Keratinocyte (primary cell): ENCODE measurements around the gene PCNX1. TPM values are rescaled to one million over a fixed set of nuclear protein-coding genes. Genes with fewer than 3 reads are reported as not detected.

Experiments used
- DNase-seq: peaks from one replicate; pipeline ENCODE4 v3.0.0-alpha.2; 2011; ENCODE audit warnings: low read depth, missing footprints, low spot score
- FAIRE-seq: peaks from 2 replicates; lab custom pipeline; 2011; peaks lifted over from hg19 to GRCh38; lab: Jason Lieb, UNC
- H2AFZ ChIP-seq: 2 replicates; pipeline ENCODE4 v1.6.0; 2012; ENCODE audit warnings: low read length, control low read depth, inconsistent platforms; ENCODE audit not compliant: control insufficient read depth
- H3K27ac ChIP-seq: 2 replicates; pipeline ENCODE4 v1.5.1; 2011; ENCODE audit warnings: low read length; ENCODE audit not compliant: control insufficient read depth, insufficient read depth
- H3K27me3 ChIP-seq: 3 replicates; pipeline ENCODE4 v1.6.0; 2011; ENCODE audit warnings: low read length; ENCODE audit not compliant: control insufficient read depth, insufficient read depth; ENCODE audit errors: extremely low read depth
- H3K36me3 ChIP-seq, 2 experiments: 2 replicates in 1 of 2; 3 replicates in 1 of 2; pipeline ENCODE4 v1.5.1; 2011; ENCODE audit warnings: low read length in 2 of 2, mild to moderate bottlenecking in 1 of 2; ENCODE audit not compliant: control insufficient read depth in 2 of 2, insufficient read depth in 2 of 2; ENCODE audit errors: extremely low read depth in 1 of 2
- H3K4me1 ChIP-seq: 3 replicates; pipeline ENCODE4 v1.5.1; 2011; ENCODE audit warnings: low read length; ENCODE audit not compliant: control insufficient read depth, insufficient read depth; ENCODE audit errors: extremely low read depth
- H3K4me2 ChIP-seq: 3 replicates; pipeline ENCODE4 v1.6.0; 2011; ENCODE audit warnings: low read depth, low read length; ENCODE audit not compliant: control insufficient read depth, insufficient read depth; ENCODE audit errors: extremely low read depth
- H3K4me3 ChIP-seq, 3 experiments: fragments of 200-600 bp in 1 of 3; sonication (generic) in 1 of 3; 2 replicates in 2 of 3; 3 replicates in 1 of 3; pipeline ENCODE4 v1.5.1; 2011 to 2016; ENCODE audit warnings: low read length in 3 of 3, mild to moderate bottlenecking in 3 of 3, control low read depth in 2 of 3, inconsistent platforms in 1 of 3, low read depth in 1 of 3, mixed read lengths in 1 of 3, mixed run types in 1 of 3, moderate library complexity in 1 of 3; ENCODE audit not compliant: control insufficient read depth in 2 of 3, insufficient read depth in 2 of 3; ENCODE audit errors: extremely low read depth in 1 of 3
- H3K79me2 ChIP-seq: 2 replicates; pipeline ENCODE4 v1.6.0; 2012; ENCODE audit warnings: low read length; ENCODE audit not compliant: control insufficient read depth, insufficient read depth
- H3K9ac ChIP-seq: 3 replicates; pipeline ENCODE4 v1.6.0; 2011; ENCODE audit warnings: low read length; ENCODE audit not compliant: control insufficient read depth, insufficient read depth; ENCODE audit errors: extremely low read depth
- H3K9me1 ChIP-seq: 3 replicates; pipeline ENCODE4 v1.6.0; 2011; ENCODE audit warnings: low read length; ENCODE audit not compliant: control insufficient read depth, insufficient read depth; ENCODE audit errors: extremely low read depth
- H3K9me3 ChIP-seq: 2 replicates; pipeline ENCODE4 v1.5.1; 2012; ENCODE audit warnings: low read depth, low read length; ENCODE audit not compliant: control insufficient read depth
- H4K20me1 ChIP-seq: 3 replicates; pipeline ENCODE4 v1.6.0; 2011; ENCODE audit warnings: low read length; ENCODE audit not compliant: control insufficient read depth, insufficient read depth; ENCODE audit errors: extremely low read depth
- EZH2 ChIP-seq: IDR thresholded peaks from one replicate; pipeline ENCODE4 v1.6.1; 2012; ENCODE audit warnings: inconsistent platforms, mild to moderate bottlenecking, low read length, moderate library complexity
- dilution Hi-C: fragments of 300-500 bp; cut with MboI; formaldehyde crosslinking; loops from one replicate; pipeline ENCODE4 v1.7.0; 2020; ENCODE audit warnings: low sequenced_read_pairs; ENCODE audit not compliant: extremely low pct_ligation_motif_present
- polyA plus RNA-seq, 5 experiments: library from polyadenylated mRNA; depleted of rRNA in 3 of 5; stranded (reverse) in 3 of 5; stranded (forward) in 1 of 5; unstranded in 1 of 5; fragments of >200 nt; gene quantifications; 1 replicate in 1 of 5; 2 replicates in 3 of 5; 3 replicates in 1 of 5; pipeline versions ENCODE4 v1.2.1 to v1.2.3, GENCODE V29; 2011 to 2012; ENCODE audit warnings: missing spikeins in 2 of 5, low read depth in 1 of 5, low replicate concordance in 1 of 5
- TF ChIP-seq, protein P1 (sequence below), 3 experiments: IDR thresholded peaks in 1 of 3; conservative IDR thresholded peaks in 1 of 3; optimal IDR thresholded peaks in 1 of 3; 2 replicates in 2 of 3; 3 replicates in 1 of 3; pipeline versions ENCODE3 to v1.5.1; 2011; ENCODE audit warnings: low read length in 3 of 3, mild to moderate bottlenecking in 3 of 3, moderate library complexity in 2 of 3, control low read depth in 1 of 3, inconsistent platforms in 1 of 3; ENCODE audit not compliant: insufficient read depth in 2 of 3; ENCODE audit errors: extremely low read depth in 1 of 3

The PCNX1 gene
- polyA plus RNA-seq, 1 donor (not counting 4 experiments of a cell fraction or from before 2014, with no cell fraction given) = 39.8 TPM

DNA sequence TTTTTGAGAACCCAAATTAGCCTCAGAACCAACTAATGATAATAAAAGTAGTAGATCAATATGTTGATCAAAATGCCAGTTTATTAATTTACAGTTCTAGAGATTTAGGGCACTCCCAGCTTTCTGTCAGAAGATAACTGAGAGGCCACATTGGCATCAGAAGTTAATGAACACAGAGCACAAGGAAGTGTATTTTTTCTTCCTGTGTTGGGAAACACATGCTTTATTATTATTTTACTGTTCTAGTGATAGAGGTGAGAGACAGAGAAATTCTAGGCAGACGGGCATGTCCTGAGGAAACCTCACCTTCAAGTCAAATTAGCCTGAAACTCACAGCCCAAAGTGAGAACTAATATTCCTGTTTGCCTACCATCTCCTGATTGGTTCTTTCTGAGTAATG is 213.7 kb downstream of the PCNX1 start:
- Histone ChIP-seq H3K9me3 (no peaks in the 10 kb centered on the region), H3K79me2 (no peaks in the 10 kb centered on the region), H3K9me1 (no peaks in the 10 kb centered on the region), H3K27ac (no peak overlapping the region), H3K4me3 (no peak overlapping the region), H2AFZ (no peak overlapping the region), H3K4me2 (no peak overlapping the region), H3K4me1 (peaks cover 30% of the 10 kb centered on the region), H4K20me1 (no peaks in the 10 kb centered on the region), H3K36me3 (no peaks in the 10 kb centered on the region), H3K27me3 (no peaks in the 10 kb centered on the region), H3K9ac (no peak overlapping the region)
- DNase-seq (no peak), FAIRE-seq (no peak)
- no peak for TF ChIP-seq EZH2
- TF ChIP-seq, protein P1, sequence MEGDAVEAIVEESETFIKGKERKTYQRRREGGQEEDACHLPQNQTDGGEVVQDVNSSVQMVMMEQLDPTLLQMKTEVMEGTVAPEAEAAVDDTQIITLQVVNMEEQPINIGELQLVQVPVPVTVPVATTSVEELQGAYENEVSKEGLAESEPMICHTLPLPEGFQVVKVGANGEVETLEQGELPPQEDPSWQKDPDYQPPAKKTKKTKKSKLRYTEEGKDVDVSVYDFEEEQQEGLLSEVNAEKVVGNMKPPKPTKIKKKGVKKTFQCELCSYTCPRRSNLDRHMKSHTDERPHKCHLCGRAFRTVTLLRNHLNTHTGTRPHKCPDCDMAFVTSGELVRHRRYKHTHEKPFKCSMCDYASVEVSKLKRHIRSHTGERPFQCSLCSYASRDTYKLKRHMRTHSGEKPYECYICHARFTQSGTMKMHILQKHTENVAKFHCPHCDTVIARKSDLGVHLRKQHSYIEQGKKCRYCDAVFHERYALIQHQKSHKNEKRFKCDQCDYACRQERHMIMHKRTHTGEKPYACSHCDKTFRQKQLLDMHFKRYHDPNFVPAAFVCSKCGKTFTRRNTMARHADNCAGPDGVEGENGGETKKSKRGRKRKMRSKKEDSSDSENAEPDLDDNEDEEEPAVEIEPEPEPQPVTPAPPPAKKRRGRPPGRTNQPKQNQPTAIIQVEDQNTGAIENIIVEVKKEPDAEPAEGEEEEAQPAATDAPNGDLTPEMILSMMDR (optimal IDR thresholded peaks at IDR 0.05 in 1 of 3, IDR thresholded peaks at IDR 0.05 in 1 of 3, conservative IDR thresholded peaks at IDR 0.05 in 1 of 3; ENCODE audit: extremely low read depth in 1 of 3, insufficient read depth in 2 of 3, low read length in 3 of 3) = no peak
- dilution Hi-C loops = no loop called here

DNA sequence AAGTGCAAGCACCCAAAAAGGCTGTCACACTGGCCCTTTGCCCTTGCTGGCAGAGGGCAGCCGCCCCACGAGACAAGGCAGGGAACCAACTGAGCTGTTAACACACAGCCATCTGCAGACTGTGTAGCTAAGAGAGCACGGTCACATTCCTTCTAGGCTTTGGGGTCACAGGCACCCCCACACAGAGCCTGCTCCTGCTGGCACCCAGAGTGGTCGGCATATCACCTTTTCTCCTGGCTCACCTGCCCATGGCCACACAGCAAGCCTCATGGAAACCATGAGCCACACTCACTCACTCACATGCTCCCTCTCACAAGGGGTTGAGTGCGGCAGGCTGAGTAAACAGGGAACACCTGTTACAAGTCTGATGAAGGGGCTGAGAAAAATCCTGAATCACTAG is 214.5 kb downstream of the PCNX1 start:
- Histone ChIP-seq H3K4me1 (peaks cover 29% of the 10 kb centered on the region), H4K20me1 (no peaks in the 10 kb centered on the region), H3K36me3 (no peaks in the 10 kb centered on the region), H3K27me3 (no peaks in the 10 kb centered on the region), H3K9me3 (no peaks in the 10 kb centered on the region), H2AFZ (no peak overlapping the region), H3K9ac (no peak overlapping the region), H3K4me2 (no peak overlapping the region), H3K27ac (no peak overlapping the region), H3K9me1 (no peaks in the 10 kb centered on the region), H3K4me3 (no peak overlapping the region), H3K79me2 (no peaks in the 10 kb centered on the region)
- TF ChIP-seq, protein P1 (optimal IDR thresholded peaks at IDR 0.05 in 1 of 3, IDR thresholded peaks at IDR 0.05 in 1 of 3, conservative IDR thresholded peaks at IDR 0.05 in 1 of 3; ENCODE audit: extremely low read depth in 1 of 3, insufficient read depth in 2 of 3, low read length in 3 of 3) = no peak
- TF ChIP-seq EZH2 = no peak
- dilution Hi-C loops = no loop called here
- DNase-seq (no peak), FAIRE-seq (no peak)
